GM19397 (cell line): ENCODE results near the gene SCAMP4.
"Not testable (repeated sequence)": the region's sequence is repeated elsewhere in the genome, so short reads cannot be mapped to it uniquely, and the experiment has no call there.

ENCODE experiments used
- ATAC-seq: cut with Tn5 transposase; IDR thresholded peaks from one replicate; pipeline ENCODE4 v1.9.1; 2021; ENCODE audit warnings: mild to moderate bottlenecking, moderate library complexity; ENCODE audit not compliant: unreplicated experiment

The SCAMP4 gene

DNA sequence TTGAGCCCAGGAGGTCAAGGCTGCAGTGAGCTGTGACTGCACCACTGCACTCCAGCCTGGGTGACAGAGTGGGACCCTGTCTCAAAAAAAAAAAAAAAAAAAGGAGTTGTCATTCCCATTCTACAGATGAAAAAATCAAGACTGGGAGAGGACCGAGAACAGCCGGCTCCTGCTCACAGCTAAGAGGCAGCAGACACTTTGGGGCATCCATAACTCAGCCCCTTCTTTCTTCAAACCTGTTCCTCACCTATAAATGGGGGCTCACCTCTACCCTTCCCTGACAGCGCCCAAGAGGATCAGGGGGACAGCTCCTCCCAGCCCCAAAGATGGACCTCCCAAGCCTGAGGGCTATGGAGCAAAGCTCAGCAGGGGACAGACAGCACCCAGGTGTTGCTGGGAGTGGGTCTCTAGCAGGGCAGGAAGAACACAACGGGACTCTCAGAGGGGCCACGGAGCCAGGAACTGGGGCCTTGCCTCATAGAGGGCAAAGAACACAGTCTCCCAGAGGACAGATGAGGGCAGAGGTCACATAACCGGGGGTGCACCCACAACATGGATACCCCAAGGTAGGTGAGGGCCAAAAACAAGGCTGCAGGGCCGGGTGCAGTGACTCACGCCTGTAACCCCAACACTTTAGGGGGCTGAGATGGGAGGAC, 38.4 kb upstream of the SCAMP4 start:
- no peak for ATAC-seq

DNA sequence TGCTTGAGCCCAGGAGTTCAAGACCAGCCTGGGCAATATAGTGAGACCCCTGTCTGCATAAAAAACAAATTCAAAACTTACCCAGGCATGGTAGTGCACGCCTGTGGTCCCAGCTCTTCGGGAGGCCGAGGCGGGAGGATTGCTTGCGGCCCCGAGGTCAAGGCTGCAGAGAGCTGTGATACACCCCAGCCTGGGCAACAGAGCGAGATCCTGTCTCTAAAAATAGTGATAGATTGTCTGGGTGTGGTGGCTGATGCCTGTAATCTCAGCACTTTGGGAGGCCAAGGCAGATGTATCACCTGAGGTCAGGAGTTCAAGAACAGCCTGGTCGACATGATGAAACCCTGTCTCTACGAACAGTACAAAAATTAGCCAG, 37.9 kb upstream of the SCAMP4 start:
- ATAC-seq: no peak

DNA sequence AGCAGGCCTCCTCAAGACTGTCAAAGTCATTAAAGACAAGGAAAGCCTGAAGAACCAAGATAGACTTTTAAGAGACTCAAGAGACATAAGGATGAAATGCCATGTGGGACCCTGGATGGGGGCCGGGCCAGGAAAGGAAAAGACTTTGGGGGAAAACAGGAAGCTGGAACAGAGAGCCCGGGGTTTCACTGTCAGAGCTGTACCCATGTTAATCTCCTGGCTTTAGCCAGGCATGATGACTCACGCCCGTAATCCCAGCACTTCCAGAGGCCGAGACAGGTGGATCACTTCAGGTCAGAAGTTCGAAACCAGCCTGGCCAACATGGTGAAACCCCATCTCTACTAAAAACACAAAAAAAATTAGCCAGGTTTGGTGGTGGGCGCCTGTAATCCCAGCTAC, 36.2 kb upstream of the SCAMP4 start:
- ATAC-seq: no peak

DNA sequence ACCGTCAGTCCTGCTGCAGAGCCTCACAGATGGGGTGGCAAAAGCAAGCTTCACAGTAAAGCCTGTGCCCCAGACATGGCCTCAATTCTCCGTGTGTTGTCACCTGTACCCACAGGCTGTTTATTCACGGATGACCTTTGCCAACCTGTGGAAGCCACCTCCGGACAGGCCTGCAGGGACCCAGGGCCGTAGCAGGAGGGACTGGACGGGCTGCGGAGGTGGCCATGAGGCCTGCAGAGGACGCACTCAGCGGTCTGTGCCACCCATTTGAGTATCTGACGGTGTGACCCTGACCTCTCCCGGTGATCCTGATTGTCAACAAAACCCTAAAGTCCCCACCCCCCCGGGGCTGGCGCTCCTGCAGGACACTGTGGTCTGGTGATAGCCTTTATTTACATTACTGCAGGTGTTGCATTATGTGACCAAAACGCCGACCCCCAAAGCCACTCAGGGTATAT, 34.0 kb upstream of the SCAMP4 start:
- no peak for ATAC-seq

DNA sequence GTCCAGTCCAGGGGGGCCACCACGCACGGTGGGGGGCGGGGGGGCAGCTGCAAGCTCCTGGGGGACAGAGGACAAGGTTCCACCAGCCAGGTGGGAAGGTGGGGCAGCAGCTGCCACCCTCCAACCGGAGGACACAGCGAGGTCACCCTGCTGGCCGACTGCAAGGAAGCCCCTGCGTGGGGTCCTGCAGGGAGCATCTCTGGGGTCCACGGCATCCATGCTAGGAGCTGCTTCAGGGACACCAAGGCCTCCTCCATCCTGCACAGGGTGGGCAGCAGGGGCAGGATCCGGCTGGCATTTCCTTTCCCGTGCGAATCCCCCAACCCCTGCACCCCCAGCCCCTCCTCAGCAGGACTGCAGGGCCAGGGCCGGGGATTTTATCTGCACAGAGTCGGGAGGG, 33.6 kb upstream of the SCAMP4 start:
- ATAC-seq: no peak

DNA sequence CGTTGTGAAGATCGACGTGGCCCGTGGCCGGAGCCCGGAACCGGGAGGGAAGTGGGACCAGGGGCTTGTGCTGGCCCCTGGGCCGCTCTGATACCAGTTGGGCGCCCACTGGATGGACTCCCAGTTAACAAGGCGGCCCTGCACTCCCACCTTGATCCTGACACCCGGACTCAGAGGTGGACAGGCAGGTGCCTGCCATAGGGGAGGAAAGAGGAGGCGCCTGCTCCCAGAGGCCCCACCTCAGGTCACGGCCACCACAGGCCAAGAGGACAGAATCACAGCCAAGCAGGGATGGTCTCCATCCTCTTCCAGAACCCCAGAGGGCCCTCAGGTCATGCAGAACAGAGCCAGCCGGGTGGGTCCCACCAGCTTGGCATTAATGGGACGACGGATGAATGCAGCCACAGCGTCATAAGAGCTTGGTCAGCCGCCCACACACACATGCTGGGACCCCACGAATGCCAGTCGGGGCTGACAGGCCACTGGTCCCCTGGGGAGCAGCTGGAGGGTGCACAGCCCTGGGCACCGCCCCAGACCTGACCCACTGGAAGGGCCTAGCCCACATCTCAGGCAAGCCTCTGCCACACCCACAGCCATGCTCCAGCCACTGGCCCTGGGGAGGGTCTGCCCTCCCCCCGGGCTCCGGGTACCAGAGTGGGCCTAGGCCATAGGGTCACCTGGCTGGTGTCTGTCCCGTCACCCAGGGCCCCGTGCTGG, 32.2 kb upstream of the SCAMP4 start:
- no peak for ATAC-seq

DNA sequence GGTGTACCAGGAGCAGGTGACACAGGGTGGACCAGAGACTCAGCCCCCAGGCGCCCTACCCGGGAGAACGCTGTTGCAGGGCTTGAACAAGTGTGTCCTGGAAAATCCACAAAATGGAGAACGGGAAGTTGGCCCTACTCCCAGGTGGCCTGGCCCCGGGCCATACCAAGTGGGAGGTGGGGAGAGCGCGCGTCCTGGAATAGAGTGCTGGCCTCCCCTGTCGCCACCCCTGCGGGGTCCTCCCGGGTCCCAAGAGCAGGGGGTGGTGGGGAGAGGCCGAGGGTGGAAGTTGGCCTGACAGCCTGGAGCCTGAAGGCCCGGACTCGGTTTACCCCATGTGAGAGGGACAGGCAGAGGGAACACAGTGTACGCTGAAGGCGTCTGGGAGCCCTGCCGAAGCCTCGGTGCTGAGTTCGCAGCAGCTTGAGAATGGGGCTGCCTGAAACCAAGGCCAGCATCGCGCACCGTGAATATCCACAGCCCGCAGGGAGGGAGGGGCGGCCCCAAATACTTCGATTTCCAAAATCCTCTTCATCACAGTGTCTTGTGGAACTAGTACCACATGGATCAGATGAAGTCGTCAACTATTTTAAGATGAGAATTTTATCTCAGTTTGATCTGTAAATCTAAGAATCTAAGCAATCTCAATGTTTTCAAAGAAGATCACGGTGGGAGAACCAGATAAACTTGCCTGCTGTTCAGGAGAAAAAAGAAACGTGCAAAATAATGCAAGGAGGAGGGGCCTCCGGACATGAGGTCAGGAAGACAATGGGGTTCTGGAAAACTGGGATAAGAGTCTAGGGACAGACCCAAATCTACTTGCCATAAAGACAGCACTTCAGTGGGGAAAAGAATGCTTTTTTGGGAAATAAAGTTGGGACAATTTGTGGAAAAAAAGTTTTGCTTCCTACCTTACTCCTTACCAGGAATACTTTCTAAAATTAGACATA, 31.4 kb upstream of the SCAMP4 start:
- ATAC-seq: no peak

DNA sequence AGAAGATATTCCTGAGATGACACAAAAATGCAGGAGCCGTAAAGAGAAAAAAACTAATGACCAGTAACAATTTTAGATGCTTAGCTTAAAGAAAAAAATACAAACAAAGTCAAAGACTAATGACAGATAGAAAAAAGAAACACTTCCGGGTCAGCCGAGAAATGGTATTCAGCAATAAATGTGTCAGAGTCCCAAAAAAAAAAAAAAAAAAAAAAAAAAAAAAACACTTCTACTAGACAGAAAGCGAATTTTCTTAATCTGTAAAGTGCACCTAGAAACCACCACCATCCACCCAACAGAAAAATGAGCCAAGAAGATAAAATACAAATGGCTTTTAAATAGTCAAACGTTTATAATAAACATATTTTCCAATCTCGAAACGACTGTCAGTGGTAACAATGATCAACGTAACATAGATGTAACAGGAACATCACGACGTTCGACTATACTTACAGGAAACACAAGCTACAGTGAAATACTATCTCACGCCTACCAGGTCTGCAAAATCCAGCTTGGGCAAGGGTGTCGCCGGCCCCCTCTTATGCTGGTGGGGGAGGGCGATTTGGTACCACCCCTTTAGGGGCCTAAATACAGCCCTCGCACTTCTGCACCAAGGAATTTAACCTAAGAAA, 30.5 kb upstream of the SCAMP4 start:
- ATAC-seq: no peak

DNA sequence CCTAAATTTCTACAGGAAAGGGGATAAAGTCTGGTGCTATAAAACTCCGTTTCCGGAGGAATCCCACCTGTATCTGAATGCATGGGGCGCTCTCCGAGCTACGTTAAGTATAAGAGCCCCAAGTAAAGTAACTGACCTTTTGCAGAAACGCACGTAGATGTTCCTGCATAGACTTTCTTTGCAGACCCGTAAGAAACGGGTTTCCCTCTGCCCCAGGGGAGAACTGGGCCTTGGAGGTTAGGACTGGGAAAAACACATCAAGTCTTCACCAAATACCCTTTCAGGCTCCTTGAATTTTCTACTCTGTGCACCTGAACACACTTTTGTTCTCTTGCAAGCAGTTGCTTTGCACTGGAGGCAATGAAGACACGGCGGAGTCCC, 29.9 kb upstream of the SCAMP4 start:
- not testable (repeated sequence) for ATAC-seq

DNA sequence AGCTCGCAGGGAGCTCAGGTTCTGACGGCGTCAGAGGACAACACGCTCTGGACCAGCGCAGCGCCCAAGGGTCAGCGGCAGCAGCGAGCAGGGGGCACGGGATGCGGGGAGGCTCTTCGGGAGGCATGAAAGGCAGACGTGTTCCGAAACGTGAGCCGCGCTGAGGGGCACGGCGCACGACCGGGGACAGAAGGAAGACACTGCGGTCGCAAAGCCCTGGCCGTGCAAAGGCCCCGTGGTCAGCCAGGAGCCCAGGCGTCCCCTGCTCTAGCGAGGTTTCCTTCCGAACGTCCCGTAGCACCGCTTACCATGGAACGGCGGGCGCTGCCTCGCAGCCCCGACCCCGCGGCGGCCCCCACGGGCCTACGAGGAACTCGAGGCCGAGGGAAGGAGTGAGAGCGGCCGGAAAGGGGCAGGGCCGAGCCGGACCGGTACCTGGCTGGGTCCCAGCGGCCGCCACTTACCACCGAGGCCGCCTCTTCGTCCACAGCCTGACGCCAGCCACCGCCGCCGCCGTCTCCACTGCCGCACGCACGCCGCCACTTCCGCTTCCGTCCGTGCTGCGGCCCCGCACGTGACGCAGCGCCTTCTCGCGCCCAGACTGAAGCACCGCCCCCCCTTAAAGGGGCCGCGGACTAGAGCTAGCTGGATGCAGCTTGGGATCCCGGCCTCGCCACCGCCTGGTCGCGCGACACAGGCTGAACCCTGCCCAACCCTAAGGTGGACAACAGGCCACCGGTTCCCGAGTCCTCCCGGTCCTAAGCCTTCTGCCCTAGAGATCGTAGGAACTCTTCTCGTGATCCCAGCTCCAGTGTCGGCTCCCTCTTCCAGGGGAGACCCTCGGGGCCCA, 29.3 kb upstream of the SCAMP4 start:
- peak; percentile 86 for ATAC-seq

DNA sequence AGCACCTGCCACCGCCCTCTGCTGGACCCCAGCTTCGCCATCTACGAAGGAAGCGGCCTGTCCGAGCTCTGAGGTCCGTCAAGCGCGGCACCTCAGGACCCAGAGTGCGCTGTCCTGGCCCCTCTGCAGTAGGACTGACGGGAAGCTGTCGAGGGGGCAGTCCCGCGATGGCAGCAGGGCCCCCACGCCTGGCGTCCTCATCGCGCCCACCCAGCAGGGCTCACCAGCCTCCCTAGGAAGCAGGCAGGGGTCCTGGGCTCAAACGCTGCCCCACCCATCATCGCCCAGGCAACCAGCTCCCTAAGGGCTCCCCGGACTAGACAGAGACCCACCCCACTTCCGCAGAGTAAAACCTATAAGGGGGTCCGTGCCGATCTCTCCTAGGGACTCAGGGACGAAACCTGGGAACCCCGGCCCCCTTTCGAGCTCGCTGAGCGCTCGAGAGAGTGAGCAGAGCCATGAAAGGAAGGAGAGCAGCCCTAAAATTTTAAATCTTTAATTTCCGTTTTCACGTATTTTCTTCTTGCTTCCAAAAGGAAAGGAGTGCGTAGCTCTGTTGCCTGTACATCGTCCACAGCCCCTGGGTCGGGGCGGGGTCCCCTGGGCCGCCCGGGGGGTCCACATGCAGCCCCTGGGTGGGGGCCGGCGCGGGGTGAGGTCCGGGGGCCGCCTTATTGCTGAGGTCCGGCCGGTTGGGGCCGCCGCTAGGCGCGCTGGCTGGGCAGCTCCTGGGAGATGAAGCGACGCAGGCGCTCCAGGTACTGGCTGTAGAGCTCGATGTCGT, 28.5 kb upstream of the SCAMP4 start:
- ATAC-seq: peak; percentile 7

DNA sequence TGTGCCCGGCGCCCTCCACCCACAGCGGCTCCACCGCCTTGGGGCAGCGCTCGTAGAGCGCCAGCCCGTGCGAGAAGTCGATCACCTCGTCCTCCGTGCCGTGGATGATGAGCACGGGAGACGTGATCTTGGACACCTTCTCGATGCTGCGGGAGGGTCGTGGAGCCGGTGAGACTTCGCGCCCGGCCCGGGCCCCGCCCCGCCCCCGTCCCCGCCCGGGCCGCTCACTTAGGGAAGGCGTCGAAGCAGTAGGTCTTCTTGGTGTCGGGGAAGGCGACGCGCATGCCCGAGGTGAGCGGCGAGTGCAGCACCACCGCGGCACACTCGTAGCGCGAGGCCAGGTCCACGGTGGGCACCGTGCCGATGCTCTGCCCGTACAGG, 27.9 kb upstream of the SCAMP4 start:
- not testable (repeated sequence) for ATAC-seq

DNA sequence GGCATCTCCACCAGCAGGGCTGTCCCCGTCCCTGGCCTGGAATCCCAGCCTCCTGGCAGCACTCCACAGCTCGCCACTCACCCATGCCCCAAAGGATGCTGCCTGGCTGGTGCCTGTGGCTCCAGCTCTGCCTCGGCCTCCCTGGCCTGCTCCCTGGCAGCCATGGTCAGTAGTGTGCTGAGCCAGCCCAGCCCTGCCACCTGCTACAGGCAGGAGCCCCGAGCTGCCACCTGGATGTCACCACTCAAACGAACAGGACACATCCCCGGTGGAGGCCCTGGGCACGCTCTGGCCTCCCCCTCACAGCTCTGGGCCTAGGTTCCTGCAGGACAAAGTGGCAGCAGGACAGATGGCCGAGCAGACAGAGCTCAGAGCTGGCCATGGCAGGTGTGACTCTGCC, 26.6 kb upstream of the SCAMP4 start:
- not testable (repeated sequence) for ATAC-seq

DNA sequence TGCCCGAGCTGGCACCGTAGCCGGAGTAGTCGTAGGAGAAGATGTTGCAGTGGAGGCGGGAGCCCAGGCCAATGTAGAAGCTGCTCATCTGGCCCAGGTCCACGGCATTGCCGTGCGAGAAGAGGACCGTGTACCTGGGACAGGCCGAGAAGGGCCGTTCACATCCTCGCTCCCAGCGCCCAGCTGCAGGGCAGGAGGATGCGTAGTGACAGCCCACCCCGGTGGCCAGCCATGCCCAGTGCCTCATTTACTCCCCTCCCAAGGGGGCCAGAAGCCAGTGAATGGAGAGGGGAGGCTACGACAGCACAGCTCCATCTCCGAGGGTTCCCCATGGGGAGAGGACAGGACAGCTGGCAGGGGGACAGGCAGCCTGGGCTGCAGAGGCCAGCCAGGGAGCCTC, 25.2 kb upstream of the SCAMP4 start:
- not testable (repeated sequence) for ATAC-seq

DNA sequence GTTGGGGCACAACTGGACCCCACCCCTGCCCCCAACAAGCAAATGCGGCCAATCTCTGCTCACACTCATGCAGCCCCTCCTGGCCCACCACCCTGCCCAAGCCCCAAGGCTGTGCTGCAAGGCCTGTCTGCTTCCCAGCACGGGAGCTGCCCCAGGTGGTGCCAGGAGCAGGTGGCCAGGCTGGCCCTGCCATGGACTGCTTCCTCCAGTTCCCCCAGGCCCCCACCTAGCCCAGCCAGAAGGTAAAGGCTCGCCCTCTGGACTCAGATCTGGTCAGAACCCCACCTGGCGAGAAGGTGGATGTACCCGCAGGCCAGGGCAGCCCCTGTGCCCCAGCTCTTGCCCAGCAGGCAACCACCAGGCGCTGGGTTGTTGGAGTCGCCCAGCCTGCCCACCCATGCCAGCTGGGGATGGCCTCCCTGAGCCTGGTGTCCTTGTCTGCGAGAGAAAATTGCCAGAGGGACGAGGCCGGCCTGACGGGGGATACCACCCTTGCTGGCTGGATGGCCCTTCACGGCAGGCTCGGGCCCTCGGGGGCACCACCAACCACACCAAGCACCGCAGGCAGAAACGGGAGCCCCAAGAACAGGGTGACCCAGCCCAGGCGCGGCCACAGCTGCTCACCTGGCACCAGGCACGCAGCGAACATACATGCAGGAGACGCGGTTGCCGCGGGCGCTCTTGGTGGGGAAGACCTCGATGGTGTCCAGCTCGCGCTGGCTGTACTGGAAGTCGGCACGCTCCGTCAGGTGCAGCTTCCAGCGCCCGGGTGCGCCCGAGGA, 24.4 kb upstream of the SCAMP4 start:
- no peak for ATAC-seq

DNA sequence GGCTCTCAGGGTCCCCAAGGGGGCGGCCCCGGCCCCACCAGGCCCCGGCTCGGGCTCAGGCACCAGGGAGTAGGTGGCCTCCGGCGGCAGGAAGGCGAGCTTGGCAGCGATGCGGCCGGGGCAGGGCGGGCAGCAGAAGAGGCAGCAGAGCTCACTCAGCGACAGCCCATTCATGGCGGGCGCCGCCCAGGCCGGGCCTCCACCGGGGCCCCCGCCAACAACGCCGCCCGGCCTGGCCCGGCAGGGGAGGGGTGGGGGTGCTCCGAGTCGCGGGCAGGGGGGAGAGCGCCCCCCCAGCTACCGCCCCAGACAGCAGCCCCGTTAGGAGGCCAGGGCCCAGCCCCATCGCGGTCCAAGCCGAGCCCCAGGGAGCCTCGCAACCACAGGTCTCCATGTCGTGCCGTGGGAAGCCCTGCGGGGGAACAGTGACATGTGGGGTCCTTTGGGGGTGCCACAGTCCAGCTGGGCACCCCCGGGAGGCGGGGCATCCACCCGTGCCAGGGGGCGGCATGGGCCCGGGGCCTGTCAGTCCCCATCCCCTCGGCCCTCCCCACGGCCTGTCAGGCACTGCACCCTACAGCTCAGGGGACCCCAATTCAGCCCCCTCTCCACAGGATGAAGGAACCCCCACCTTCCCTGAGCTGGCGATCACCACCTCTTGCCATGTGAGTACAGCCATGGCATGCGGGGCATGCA, 23.7 kb upstream of the SCAMP4 start:
- ATAC-seq: not testable (repeated sequence)

DNA sequence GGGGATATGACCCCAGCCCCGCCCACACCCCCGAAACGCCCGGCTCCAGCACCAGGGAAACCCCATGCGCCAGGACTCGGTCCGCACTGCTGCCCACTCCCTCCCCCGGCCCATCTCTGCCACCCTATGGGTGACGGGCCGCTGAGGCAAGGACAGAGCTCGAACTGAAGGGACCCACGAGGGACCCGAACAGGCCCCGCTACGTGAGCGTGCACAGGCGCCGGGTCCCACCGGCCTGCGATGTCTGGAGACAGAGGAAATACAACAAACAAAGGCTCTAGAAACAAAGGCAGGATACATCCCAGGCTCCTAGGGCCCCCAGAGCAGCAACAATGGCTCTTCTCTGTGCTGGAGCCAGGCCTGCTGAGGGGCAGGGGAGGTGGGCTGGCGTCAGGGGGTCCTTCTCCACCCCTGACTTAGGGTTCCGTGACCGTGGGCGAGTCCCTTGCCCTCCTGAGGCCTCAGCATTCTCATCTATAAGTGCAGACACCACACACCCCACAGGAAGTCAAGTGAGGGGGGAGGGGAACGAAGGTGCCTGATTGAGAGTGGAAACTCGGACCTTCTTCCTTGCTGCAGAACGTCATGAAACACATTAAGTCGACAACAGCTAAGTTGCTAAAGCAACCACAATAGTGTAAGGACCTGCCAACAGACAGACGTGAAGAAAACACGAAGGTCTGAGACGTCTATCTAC, 23.0 kb upstream of the SCAMP4 start:
- ATAC-seq: no peak
